HG03066 (cell line): ENCODE data around the gene SCN1B.

ENCODE experiments used
- ATAC-seq: cut with Tn5 transposase; IDR thresholded peaks from one replicate; pipeline ENCODE4 v1.9.1; 2021; ENCODE audit warnings: low read depth; ENCODE audit not compliant: unreplicated experiment

Gene SCN1B

DNA sequence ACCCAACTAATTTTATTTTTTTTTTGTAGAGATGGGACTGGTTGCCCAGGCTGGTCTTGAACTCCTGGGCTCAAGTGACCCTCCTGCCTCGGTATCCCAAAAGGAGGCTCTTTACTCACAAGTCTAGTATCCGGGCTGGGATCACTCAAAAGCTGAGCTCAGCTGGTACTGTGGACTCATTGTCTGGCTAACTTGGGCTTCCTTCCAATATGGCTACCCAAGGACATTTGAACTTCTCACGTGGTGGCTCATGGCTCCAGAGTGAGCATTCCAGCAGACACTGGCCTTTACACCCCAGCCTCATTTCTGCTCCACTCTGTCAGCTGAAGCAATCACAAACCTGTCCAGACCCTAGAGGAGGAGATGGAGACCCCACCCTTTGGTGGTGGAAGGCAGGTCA is 40.2 kb downstream of the SCN1B start:
- ATAC-seq, result no peak

- ATAC-seq, result no peak
These were observed 43.2 kb downstream of the SCN1B start for GRCh38 chr19:35073516-35073915.

- no peak for ATAC-seq
These were observed 43.7 kb downstream of the SCN1B start for GRCh38 chr19:35073941-35074340.

DNA sequence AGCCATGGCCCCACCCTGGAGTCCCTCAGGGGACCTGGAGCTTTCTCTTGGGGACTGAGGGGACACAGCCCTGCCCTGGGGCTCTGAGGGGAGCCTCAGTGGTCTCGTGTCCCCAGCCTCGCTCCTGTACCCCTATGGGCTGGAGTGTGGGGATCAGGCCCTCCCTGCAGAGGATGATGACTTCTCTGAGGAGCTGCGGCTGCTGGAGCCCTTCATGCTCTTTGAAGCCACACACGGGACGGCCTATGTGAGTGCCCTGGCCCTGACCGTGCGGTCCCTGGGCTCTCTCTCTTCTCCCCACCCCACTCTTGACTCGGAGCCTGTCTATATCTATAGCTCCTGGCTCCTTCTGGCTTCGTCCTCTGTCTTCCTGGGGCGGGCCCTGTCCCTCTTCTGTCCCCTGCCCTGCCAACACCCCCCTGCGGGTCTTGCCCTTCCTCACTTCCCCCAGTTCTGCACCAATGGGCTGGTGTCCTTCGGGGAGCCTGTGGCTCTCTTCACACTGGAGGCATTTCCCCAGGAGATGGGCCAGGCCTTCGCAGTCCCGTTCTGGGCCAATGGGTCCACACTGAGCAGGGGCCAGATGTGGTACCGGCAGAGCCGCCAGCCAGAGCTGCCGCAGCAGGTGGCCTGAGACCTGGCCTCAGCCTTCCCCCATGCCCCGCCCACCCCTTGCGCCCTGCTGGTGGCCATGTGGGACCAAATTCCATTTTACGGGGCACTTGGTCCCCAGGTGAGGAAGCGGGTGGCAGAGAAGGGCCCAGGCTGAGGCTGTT is 44.3 kb downstream of the SCN1B start:
- ATAC-seq, result no peak

DNA sequence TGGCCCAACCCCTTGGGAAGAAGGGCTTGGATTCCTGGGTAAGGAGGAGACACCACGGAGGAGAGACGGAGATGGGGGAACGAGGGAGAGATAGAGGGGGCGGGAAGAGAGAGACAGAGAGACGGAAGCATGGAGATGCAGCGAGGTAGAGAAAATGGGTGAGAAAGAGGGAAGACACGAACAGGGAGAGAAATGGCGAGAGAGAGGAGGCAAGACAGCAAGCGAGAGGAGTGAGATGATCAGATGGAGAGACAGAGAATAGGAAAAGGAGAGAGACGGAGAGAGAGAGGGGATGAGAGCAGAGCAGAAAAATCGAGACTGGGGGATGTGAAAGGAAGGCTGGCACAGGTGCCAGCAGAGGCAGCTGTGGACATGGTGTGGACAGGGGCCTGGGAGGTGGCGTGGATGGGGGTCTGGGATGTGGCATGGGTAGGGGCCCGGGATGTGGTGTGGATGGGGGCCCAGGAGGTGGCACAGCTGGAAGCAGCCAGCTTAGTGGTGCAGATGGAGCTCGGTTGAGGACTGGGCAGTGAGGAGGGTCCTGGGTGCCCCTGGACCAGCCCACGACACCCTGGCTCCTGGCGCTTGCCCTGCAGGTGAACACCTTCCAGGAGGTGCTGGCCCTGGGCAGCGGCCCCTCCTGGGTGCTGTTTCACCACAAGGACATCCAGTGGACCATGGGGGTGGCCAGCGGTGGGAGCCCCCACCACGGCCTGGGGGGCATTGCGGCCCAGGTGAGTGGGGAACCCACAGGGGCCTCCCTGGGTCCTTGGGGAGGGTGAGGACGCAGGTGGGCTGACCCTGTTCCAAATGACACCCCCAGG is 45.1 kb downstream of the SCN1B start:
- no peak for ATAC-seq

- no peak for ATAC-seq
These were observed 45.7 kb downstream of the SCN1B start for GRCh38 chr19:35076026-35076370.

DNA sequence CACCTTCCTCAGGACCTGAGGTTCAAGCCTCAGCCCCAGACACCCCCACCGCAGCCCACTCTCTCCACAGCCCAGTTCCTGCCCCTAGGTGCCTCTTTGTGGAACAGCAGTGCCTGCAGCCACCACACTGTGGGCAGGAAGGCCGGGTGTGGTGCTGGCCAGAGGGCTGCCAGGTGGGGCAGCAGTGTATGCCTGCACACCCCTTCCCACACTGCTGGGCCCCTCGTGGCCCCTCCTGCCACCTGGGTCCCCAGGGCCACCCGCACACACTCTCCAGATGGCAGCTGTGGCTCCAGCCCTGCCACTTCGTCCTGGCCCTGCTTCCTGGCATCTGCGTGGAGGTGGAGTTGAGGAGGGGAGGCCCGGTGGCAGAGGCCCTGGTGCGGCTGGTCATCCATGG is 46.4 kb downstream of the SCN1B start:
- no peak for ATAC-seq

GRCh38 chr19:35077411-35078223 is 47.3 kb downstream of the SCN1B start:
- no peak for ATAC-seq

- no peak for ATAC-seq
These were observed 49.6 kb downstream of the SCN1B start for GRCh38 chr19:35079826-35080225.

DNA sequence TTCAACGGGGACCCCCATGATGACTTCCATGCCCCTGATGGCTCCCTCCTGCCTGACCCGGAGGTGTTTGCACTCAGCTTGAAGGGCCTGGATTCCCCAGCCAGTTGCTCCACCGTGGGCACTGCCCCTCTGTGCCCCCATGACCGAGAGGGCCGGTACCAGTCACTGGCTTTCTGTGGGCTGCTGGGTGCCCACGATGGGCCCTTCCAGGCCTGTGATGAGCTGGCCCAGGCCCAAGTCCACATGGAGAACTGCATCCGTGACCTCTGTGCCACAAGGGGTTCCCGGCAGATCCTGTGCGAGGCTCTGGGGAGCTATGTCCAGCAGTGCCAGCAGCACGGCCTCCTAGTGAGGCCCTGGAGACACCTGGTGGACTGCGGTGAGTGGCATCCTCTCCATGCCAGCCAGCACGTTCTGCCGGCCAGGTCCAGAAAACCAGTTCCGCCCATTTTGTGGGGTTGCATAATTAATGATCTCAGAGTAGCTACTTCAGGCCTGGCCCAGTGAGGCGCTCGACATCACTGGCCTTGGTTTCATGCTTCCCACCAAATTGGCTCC is 50.4 kb downstream of the SCN1B start:
- no peak for ATAC-seq

DNA sequence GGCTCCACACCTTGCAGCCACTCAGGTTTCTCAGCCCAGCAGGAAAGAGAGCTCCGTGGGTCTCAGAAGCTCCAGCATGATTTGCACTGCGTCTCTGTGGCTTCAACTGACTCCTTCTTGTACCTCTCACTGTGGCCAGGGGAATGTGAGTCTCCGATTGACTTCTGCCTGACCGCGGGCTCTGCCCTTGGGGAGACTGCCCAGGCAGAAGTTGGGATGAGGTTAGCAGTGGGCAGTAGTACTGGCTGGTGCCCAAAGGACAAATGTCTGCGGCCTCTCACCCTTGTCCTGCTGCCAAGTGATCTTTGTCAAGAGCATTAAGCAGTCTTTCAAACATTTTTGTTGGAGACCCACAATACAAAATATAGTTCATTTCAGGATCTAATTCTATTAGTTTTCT is 50.9 kb downstream of the SCN1B start:
- no peak for ATAC-seq

DNA sequence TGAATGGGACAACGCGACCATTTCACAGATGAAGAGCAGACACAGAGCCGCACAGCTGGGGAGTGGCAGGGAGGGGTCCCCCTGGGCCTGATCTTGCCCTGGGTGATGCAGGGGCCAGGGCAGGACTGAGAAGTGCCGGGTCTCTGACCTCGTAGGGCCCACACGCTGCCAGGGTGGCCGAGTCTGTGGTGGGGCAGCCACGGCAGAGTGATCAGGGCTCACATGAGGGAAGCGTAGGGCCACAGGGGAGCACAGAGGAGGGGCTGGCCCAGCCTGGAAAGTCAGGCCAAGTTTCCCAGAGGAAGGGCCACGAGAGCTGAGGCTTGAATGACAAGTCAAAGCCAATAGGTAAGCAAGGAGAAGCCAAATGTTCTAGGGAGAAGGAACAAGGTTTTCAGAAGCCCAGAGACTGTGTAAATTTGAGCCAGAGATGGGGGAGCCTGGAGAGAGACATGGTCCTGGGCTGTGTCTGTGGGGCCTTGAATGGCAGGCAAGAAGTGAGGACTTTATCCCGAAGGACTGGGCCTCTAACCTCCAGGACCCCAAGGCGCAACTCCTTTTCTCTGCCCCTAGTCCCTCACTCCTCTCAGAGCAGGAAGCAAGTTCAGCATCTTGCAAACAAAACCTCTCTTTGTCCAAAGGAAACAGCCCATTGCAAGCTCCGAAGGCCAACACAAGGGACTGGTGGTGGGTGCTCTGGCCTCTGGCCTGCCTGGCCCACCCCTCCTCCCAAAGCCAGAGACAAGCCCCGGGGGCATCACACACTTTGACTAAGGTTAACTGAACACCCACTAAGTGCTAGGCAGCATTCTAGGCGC is 53.6 kb downstream of the SCN1B start:
- no peak for ATAC-seq

DNA sequence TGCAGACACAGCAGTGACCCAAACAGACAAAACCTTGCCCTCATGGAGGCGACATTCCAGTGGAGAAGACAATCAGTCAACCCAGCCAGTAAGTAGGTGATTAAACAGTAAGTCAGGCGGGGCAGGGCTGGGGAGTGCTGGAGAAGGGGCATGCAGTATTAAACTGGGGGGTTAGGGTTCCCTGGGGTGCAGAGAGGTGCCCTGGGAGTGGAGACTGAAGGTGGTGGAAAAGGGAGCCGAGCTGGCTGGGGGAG is 54.2 kb downstream of the SCN1B start:
- no peak for ATAC-seq

GRCh38 chr19:35085947-35086346 is 55.7 kb downstream of the SCN1B start:
- no peak for ATAC-seq

- ATAC-seq, result no peak
These were observed 56.2 kb downstream of the SCN1B start for GRCh38 chr19:35086455-35086854.

- no peak for ATAC-seq
These were observed 57.1 kb downstream of the SCN1B start for GRCh38 chr19:35087393-35087792.

DNA sequence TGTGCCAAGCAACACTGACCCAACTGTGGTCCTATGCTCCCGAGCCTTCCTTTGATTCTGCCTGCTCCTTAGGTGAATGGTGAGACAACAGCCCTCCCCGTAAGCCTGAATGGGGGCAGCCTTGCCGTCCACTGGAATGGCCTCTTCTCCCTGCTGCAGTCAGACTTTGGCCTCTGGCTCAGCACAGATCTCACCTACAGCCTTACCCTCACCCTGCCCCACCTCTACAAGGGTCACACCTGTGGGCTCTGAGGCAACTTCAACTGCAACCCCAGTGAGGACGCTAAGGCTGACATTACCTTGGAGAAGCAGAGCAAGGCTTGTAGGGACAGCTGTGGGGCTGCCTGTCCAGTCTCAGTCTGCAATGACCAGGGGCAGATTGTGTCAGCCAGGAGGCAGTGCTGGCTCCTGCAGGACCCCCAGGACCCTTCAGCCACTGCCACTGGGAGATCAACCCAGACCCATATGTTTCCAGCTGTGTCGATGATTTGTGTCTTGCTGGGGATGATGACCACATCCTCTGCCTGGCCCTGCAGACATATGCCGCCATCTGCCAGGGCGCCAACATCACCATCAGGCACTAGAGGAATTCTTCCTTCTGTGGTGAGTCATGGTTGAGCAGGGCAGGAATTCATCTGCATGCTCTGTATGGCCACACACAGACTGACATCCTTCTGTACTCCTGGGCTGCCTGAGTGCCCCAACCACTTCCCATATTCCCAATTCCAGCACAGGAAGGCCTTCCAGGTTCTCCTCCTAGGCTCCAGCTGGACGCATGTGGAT is 58.1 kb downstream of the SCN1B start:
- ATAC-seq, result no peak

DNA sequence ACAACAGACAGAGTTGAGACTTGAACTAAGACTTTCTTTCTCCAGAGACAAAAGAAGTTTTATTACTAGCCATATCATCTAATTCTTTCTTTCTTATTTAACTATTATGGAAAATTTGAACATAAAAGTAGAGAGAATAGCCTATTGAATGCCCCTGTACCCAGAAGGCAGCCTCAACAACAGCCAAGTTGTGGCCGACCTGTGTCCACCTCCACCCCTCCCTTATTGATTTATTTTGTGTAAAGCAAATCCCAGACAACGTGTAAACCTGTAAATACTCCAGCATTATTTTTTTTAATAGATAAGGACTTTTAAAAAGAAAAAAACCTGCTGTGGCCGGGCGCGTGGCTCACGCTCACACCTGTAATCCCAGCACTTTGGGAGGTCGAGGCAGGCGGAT is 59.3 kb downstream of the SCN1B start:
- no peak for ATAC-seq
